Measurements from ENCODE around the gene MRPS35.
A peak's percentile ranks its signal among the peaks of the same experiment; 100 is the strongest.

Gene MRPS35

GRCh38 chr12:27779416-27779919 is 68.8 kb downstream of the MRPS35 start (continued):
- TF ChIP-seq ZNF747 (tag by site-specific recombination; IDR thresholded peaks at IDR 0.05), result no peak
- no peak for TF ChIP-seq ZNF600 (tag by site-specific recombination; IDR thresholded peaks at IDR 0.05)
- TF ChIP-seq ZNF132 (tag by site-specific recombination; IDR thresholded peaks at IDR 0.05; ENCODE audit: borderline replicate concordance), result no peak
- TF ChIP-seq ZBTB17 (tag by site-specific recombination; IDR thresholded peaks at IDR 0.05), result peak; percentile 33; the same call in 1 of the 2 replicates
- TF ChIP-seq ZNF777 (tag by site-specific recombination; IDR thresholded peaks at IDR 0.05; ENCODE audit: borderline replicate concordance), result no peak
- TF ChIP-seq ZNF19 (tag by site-specific recombination; IDR thresholded peaks at IDR 0.05; ENCODE audit: low read depth), result no peak
- TF ChIP-seq ZNF266 (tag by site-specific recombination; IDR thresholded peaks at IDR 0.05; ENCODE audit: low read depth), result no peak
- no peak for TF ChIP-seq IKZF3 (tag by site-specific recombination; IDR thresholded peaks at IDR 0.05)
- TF ChIP-seq ZNF571 (tag by site-specific recombination; IDR thresholded peaks at IDR 0.05), result no peak
- no peak for TF ChIP-seq ZFP41 (tag by site-specific recombination; IDR thresholded peaks at IDR 0.05; ENCODE audit: borderline replicate concordance)
- no peak for TF ChIP-seq ZNF423 (tag by site-specific recombination; IDR thresholded peaks at IDR 0.05)
- TF ChIP-seq, protein P1, sequence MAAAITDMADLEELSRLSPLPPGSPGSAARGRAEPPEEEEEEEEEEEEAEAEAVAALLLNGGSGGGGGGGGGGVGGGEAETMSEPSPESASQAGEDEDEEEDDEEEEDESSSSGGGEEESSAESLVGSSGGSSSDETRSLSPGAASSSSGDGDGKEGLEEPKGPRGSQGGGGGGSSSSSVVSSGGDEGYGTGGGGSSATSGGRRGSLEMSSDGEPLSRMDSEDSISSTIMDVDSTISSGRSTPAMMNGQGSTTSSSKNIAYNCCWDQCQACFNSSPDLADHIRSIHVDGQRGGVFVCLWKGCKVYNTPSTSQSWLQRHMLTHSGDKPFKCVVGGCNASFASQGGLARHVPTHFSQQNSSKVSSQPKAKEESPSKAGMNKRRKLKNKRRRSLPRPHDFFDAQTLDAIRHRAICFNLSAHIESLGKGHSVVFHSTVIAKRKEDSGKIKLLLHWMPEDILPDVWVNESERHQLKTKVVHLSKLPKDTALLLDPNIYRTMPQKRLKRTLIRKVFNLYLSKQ (tag by site-specific recombination; IDR thresholded peaks at IDR 0.05; ENCODE audit: borderline replicate concordance), result no peak
- no peak for TF ChIP-seq ZNF670 (tag by site-specific recombination; IDR thresholded peaks at IDR 0.05; ENCODE audit: low read depth)
- no peak for TF ChIP-seq ZNF549 (tag by site-specific recombination; IDR thresholded peaks at IDR 0.05)

DNA sequence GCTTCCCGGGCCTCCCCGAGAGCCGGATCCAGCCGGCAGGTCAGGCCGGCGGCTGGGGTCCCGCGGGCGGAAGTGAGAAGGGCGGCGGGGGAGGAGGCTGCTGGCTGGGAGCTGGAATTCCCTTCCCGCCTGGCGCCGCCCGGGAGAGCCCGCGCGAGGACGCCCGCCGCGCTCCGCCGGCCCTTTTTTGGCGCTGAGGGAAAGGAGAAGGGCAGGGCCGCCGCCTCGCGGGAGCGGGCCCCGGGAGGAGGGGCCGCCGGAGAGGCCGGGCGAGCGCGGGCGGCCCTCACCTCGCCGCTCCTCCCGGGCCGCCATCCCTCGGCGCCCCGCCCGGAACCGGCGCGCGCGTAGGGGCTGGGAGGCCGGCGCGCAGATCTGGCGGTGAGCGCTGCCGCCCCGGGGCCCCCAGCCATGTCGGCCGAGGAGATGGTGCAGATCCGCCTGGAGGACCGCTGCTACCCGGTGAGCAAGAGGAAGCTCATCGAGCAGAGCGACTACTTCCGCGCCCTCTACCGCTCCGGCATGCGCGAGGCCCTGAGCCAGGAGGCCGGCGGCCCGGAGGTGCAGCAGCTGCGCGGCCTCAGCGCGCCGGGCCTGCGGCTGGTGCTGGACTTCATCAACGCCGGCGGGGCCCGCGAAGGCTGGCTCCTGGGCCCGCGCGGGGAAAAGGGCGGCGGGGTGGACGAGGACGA is 69.4 kb downstream of the MRPS35 start, which contains the start of the genes KLHL42 and MANSC4:
KLHL42 (plus strand) TSS at position 314 of the 692 bp plus-strand sequence; CDS start at position 412, 98 bp downstream.
MANSC4 (minus strand) TSS at position 317 of the 692 bp plus-strand sequence. CDS start 8,960 bp downstream, outside the sequence.
- Histone ChIP-seq H3K9me3 (ENCODE audit: control insufficient read depth, insufficient read depth, low read depth, low read length) (no peaks in the 10 kb centered on the region), H3K27ac (ENCODE audit: extremely low read depth, low read depth, low read length) (peak within 1 kb of the TSS; percentile 99), H3K4me1 (ENCODE audit: control insufficient read depth, insufficient read depth, low read length) (peaks cover 9% of the 10 kb centered on the region; the same call in 1 of the 2 replicates), H3K36me3 (ENCODE audit: control insufficient read depth in 2 of 2, insufficient read depth in 1 of 2, low read length in 2 of 2) (peaks cover 7 to 12% of the 10 kb centered on the region in 2 experiments), H3K4me3 (ENCODE audit: low read depth, low read length) (peak within 1 kb of the TSS; percentile 83)
- ChIA-PET CTCF (no interaction called here), POLR2A (interaction anchor here (0.5 to 1.5 kb wide), 6 partner anchors 11 to 600 kb away, joined by 3 to 5 read pairs (median 3); partner anchors contain the start of gene MRPS35)
- no peak for TF ChIP-seq ZNF416 (tag by site-specific recombination; IDR thresholded peaks at IDR 0.05)
- peak; percentile 64 for TF ChIP-seq YY1 (tag by site-specific recombination; IDR thresholded peaks at IDR 0.05)
- no peak for TF ChIP-seq ZEB2 (tag by site-specific recombination; IDR thresholded peaks at IDR 0.05)
- no peak for TF ChIP-seq TCF7L2 (IDR thresholded peaks at IDR 0.05; ENCODE audit: borderline replicate concordance, low read depth, low read length)
- no peak for TF ChIP-seq ZNF140 (tag by site-specific recombination; IDR thresholded peaks at IDR 0.05)
- TF ChIP-seq ZNF791 (tag by site-specific recombination; IDR thresholded peaks at IDR 0.05), result no peak
- no peak for TF ChIP-seq ZNF157 (tag by site-specific recombination; IDR thresholded peaks at IDR 0.05)
- no peak for TF ChIP-seq ZNF394 (tag by site-specific recombination; IDR thresholded peaks at IDR 0.05; ENCODE audit: borderline replicate concordance)
- TF ChIP-seq, protein P2, sequence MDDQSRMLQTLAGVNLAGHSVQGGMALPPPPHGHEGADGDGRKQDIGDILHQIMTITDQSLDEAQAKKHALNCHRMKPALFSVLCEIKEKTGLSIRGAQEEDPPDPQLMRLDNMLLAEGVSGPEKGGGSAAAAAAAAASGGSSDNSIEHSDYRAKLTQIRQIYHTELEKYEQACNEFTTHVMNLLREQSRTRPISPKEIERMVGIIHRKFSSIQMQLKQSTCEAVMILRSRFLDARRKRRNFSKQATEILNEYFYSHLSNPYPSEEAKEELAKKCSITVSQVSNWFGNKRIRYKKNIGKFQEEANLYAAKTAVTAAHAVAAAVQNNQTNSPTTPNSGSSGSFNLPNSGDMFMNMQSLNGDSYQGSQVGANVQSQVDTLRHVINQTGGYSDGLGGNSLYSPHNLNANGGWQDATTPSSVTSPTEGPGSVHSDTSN (CRISPR knock-in tag; IDR thresholded peaks at IDR 0.05), result 0 out of 2 replicates have a peak, but pooled peaks have one; percentile 54
- TF ChIP-seq ZNF623 (tag by site-specific recombination; IDR thresholded peaks at IDR 0.05), result no peak
- TF ChIP-seq, protein P3, sequence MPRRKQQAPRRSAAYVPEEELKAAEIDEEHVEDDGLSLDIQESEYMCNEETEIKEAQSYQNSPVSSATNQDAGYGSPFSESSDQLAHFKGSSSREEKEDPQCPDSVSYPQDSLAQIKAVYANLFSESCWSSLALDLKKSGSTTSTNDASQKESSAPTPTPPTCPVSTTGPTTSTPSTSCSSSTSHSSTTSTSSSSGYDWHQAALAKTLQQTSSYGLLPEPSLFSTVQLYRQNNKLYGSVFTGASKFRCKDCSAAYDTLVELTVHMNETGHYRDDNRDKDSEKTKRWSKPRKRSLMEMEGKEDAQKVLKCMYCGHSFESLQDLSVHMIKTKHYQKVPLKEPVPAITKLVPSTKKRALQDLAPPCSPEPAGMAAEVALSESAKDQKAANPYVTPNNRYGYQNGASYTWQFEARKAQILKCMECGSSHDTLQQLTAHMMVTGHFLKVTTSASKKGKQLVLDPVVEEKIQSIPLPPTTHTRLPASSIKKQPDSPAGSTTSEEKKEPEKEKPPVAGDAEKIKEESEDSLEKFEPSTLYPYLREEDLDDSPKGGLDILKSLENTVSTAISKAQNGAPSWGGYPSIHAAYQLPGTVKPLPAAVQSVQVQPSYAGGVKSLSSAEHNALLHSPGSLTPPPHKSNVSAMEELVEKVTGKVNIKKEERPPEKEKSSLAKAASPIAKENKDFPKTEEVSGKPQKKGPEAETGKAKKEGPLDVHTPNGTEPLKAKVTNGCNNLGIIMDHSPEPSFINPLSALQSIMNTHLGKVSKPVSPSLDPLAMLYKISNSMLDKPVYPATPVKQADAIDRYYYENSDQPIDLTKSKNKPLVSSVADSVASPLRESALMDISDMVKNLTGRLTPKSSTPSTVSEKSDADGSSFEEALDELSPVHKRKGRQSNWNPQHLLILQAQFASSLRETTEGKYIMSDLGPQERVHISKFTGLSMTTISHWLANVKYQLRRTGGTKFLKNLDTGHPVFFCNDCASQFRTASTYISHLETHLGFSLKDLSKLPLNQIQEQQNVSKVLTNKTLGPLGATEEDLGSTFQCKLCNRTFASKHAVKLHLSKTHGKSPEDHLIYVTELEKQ (tag by site-specific recombination; IDR thresholded peaks at IDR 0.05; ENCODE audit: borderline replicate concordance), result no peak
- no peak for TF ChIP-seq ZNF776 (tag by site-specific recombination; IDR thresholded peaks at IDR 0.05; ENCODE audit: borderline replicate concordance)
- TF ChIP-seq ZNF629 (tag by site-specific recombination; IDR thresholded peaks at IDR 0.05), result no peak
- TF ChIP-seq, protein P4, sequence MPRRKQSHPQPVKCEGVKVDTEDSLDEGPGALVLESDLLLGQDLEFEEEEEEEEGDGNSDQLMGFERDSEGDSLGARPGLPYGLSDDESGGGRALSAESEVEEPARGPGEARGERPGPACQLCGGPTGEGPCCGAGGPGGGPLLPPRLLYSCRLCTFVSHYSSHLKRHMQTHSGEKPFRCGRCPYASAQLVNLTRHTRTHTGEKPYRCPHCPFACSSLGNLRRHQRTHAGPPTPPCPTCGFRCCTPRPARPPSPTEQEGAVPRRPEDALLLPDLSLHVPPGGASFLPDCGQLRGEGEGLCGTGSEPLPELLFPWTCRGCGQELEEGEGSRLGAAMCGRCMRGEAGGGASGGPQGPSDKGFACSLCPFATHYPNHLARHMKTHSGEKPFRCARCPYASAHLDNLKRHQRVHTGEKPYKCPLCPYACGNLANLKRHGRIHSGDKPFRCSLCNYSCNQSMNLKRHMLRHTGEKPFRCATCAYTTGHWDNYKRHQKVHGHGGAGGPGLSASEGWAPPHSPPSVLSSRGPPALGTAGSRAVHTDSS (tag by site-specific recombination; IDR thresholded peaks at IDR 0.05), result no peak
- TF ChIP-seq ZNF433 (tag by site-specific recombination; IDR thresholded peaks at IDR 0.05; ENCODE audit: low read depth), result no peak

All from HEK293 (cell line).